NCI-H1694 (cell line): ENCODE measurements around the gene NLRP3.
"Not testable (repeated sequence)": the region's sequence is repeated elsewhere in the genome, so short reads cannot be mapped to it uniquely, and the experiment has no call there.

Experiments
- DNase-seq: peaks from one replicate; lab custom pipeline; 2025; lab: John Stamatoyannopoulos, UW

Gene NLRP3

GRCh38 chr1:247469141-247469535, 53.2 kb downstream of the NLRP3 start:
- DNase-seq = no peak

GRCh38 chr1:247470942-247471429, 55.0 kb downstream of the NLRP3 start:
- DNase-seq = not testable (repeated sequence)

- no peak for DNase-seq
Measured at GRCh38 chr1:247471445-247472016, 55.6 kb downstream of the NLRP3 start.

- DNase-seq = no peak
Measured at GRCh38 chr1:247472035-247472434, 56.1 kb downstream of the NLRP3 start.

GRCh38 chr1:247474367-247474766, 58.4 kb downstream of the NLRP3 start:
- no peak for DNase-seq

GRCh38 chr1:247475793-247476192, 59.8 kb downstream of the NLRP3 start:
- DNase-seq = no peak

GRCh38 chr1:247476328-247477058, 60.5 kb downstream of the NLRP3 start:
- DNase-seq = not testable (repeated sequence)

- no peak for DNase-seq
Measured at GRCh38 chr1:247482747-247483146, 66.8 kb downstream of the NLRP3 start.

GRCh38 chr1:247487057-247487456, 71.1 kb downstream of the NLRP3 start:
- DNase-seq = no peak

GRCh38 chr1:247491328-247491727, 75.4 kb downstream of the NLRP3 start:
- no peak for DNase-seq

- no peak for DNase-seq
Measured at GRCh38 chr1:247493106-247493505, 77.1 kb downstream of the NLRP3 start.

- no peak for DNase-seq
Measured at GRCh38 chr1:247494767-247495166, 78.8 kb downstream of the NLRP3 start.

GRCh38 chr1:247496581-247497285, 80.8 kb downstream of the NLRP3 start:
- no peak for DNase-seq
